Activated naive CD8-positive, alpha-beta T cell treated with anti-CD3 and anti-CD28 coated beads, Interleukin-2, amount 50 U/mL, for 24 hours (primary cell): Measurements from ENCODE around the gene DPY30.
A peak's percentile ranks its signal among the peaks of the same experiment; 100 is the strongest.

Experiments used
- ATAC-seq: fragments of 150-1000 bp; cut with Tn5 transposase; one replicate; pipeline ENCODE4 v1.10.0; 2021
- DNase-seq: peaks from one replicate; pipeline ENCODE4 v3.0.0; 2021
- H3K27ac Mint-ChIP-seq: one replicate; pipeline ENCODE4 v1.8.0; 2021; ENCODE audit warnings: mild to moderate bottlenecking, mixed read lengths
- H3K27me3 Mint-ChIP-seq: one replicate; pipeline ENCODE4 v1.8.0; 2021; ENCODE audit warnings: mixed read lengths
- H3K36me3 Mint-ChIP-seq: one replicate; pipeline ENCODE4 v1.8.0; 2021; ENCODE audit warnings: low read depth, mixed read lengths
- H3K4me1 Mint-ChIP-seq: one replicate; pipeline ENCODE4 v1.8.0; 2021; ENCODE audit warnings: mixed read lengths
- H3K4me3 Mint-ChIP-seq: one replicate; pipeline ENCODE4 v1.8.0; 2021; ENCODE audit warnings: mild to moderate bottlenecking, moderate library complexity, mixed read lengths
- H3K9me3 Mint-ChIP-seq: one replicate; pipeline ENCODE4 v1.8.0; 2021; ENCODE audit warnings: mixed read lengths

DPY30 gene

GRCh38 chr2:31998731-31999383 is 40.7 kb downstream of the DPY30 start:
- Mint-ChIP-seq H3K4me3 (no peak overlapping the region), H3K27ac (no peak overlapping the region), H3K27me3 (no peaks in the 10 kb centered on the region), H3K4me1 (peaks cover 52% of the 10 kb centered on the region), H3K9me3 (no peaks in the 10 kb centered on the region), H3K36me3 (peaks cover 13% of the 10 kb centered on the region)
- ATAC-seq, result no peak
- DNase-seq, result no peak

- no peak overlapping the region for H3K4me3 Mint-ChIP-seq
These were observed 42.0 kb downstream of the DPY30 start for GRCh38 chr2:31997653-31998052.

GRCh38 chr2:31996571-31997150 is 42.9 kb downstream of the DPY30 start:
- H3K27me3 Mint-ChIP-seq, result no peaks in the 10 kb centered on the region

More at GRCh38 chr2:31997653-31998052, 42.0 kb downstream of the DPY30 start:
- Mint-ChIP-seq H3K9me3 (no peaks in the 10 kb centered on the region), H3K4me1 (peaks cover 56% of the 10 kb centered on the region), H3K27ac (peak overlapping the region; percentile 32), H3K27me3 (no peaks in the 10 kb centered on the region), H3K36me3 (peaks cover 17% of the 10 kb centered on the region)
- no peak for DNase-seq
- no peak for ATAC-seq

DNA sequence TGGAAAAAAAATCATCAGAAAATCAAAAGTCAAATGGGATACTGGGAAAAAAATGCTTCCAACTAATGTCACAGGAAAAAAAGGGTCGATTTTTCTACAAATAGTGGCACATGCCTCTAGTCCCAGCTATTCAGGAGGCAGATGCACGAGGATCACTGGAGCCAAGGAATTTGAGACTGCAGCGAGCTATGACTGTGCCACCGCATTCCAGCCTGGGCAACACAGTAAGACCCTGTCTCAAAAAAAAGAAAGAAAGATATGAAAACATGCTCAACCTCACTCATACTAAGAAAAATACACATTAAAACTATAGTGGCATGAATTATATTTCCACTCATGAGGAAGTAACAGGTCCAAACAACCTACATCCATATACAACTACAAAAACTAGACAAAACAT is 46.7 kb downstream of the DPY30 start:
- Mint-ChIP-seq H3K9me3 (no peaks in the 10 kb centered on the region), H3K27me3 (no peaks in the 10 kb centered on the region), H3K27ac (no peak overlapping the region), H3K4me3 (no peak overlapping the region), H3K36me3 (peaks cover 14% of the 10 kb centered on the region), H3K4me1 (peaks cover 60% of the 10 kb centered on the region)
- DNase-seq (no peak), ATAC-seq (no peak)

More at GRCh38 chr2:31996571-31997150, 42.9 kb downstream of the DPY30 start:
- ATAC-seq (no peak), DNase-seq (no peak)
- peaks cover 17% of the 10 kb centered on the region for H3K36me3 Mint-ChIP-seq
- no peak overlapping the region for H3K4me3 Mint-ChIP-seq
- H3K9me3 Mint-ChIP-seq, result no peaks in the 10 kb centered on the region
- H3K27ac Mint-ChIP-seq, result no peak overlapping the region
- peaks cover 62% of the 10 kb centered on the region for H3K4me1 Mint-ChIP-seq

DNA sequence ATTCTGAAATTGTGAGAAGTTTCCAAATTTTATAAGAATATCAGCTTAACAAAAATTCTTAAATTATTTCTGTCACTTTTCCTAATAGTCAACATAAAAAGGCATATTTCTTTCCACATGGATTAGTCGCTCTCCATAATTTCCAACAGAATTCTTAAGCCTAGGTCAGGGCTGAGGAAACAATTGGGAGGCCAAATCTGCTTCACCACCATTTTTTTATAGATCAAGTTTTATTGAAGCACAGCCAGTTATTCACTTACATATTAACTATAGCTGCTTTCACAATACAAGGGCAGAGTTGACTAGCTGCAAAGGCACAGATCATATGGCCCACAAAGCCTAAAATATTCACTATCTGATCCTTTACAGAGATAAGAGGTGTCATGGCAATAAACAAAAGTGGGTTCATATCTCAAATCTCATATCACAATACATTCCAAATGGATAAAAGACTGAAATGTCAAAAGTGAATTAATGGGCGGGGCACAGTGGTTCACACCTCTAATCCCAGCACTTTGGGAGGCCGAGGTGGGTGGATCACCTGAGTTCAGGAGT is 47.5 kb downstream of the DPY30 start:
- peaks cover 16% of the 10 kb centered on the region for H3K36me3 Mint-ChIP-seq
- no peaks in the 10 kb centered on the region for H3K27me3 Mint-ChIP-seq
- peaks cover 59% of the 10 kb centered on the region for H3K4me1 Mint-ChIP-seq
- DNase-seq, result no peak
- H3K27ac Mint-ChIP-seq, result no peak overlapping the region
- H3K9me3 Mint-ChIP-seq, result no peaks in the 10 kb centered on the region
- no peak for ATAC-seq
- H3K4me3 Mint-ChIP-seq, result no peak overlapping the region

- H3K27me3 Mint-ChIP-seq, result no peaks in the 10 kb centered on the region
- H3K27ac Mint-ChIP-seq, result no peak overlapping the region
- ATAC-seq (no peak), DNase-seq (no peak)
- no peaks in the 10 kb centered on the region for H3K9me3 Mint-ChIP-seq
- H3K4me3 Mint-ChIP-seq, result no peak overlapping the region
- H3K4me1 Mint-ChIP-seq, result peaks cover 48% of the 10 kb centered on the region
- H3K36me3 Mint-ChIP-seq, result peaks cover 12% of the 10 kb centered on the region
These were observed 49.7 kb downstream of the DPY30 start for GRCh38 chr2:31989946-31990345.

DNA sequence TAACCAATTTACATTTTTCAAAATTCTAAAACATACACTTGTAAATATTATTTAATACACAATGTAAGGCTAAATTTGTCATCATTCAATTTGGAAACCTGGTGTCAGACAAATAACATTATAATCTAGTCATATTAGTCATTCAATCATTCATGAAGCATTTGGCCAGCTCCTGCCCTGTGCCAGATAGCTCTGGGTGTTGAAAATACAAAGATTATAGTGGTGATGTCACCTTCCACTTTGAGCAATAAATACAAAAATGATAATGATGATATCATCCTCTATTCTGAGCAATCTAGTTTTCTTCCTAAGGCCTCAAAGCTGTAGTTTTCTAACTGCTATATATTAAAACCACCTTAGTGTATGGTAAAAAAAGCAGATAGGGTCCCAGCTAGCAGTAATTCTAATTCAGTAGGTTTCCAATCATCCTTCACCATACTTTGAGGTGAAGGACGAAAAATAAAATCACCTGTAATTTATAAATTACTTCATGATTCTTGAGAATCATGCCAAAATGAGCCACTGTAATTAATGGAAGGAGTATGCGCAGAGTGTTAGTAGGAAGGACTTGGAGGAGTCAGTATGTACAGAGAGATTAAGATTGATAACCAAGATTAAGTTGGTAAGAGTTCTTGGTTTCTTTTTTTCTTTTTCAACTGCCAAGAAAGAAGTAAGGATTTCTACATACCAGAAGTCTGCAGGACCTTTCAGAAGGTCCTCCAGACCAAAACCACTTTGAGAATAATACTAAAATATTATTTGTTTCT is 52.0 kb downstream of the DPY30 start:
- Mint-ChIP-seq H3K9me3 (no peaks in the 10 kb centered on the region), H3K4me3 (no peak overlapping the region), H3K27me3 (no peaks in the 10 kb centered on the region), H3K36me3 (peaks cover 15% of the 10 kb centered on the region), H3K27ac (peak overlapping the region; percentile 52), H3K4me1 (peaks cover 39% of the 10 kb centered on the region)
- DNase-seq (no peak), ATAC-seq (peak; percentile 57)

DNA sequence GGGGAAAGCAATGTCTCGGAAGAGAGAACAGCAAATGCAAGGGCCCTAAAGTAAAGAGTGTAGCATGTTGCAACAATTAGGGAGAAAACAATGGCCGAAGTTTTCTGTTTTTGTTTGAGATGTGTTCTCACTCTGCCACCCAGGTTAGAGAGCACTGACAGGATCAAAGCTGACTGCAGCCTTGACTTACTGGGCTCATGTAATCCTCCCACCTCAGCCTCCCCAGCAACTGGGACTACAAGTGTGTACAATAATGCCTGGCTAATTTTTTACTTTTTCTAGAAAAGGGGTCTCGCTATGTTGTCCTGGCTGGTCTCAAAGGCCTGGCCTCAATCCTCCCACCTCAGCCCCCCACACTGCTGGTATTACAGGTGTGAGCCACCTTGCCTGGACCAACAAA is 52.7 kb downstream of the DPY30 start:
- Mint-ChIP-seq H3K4me1 (peaks cover 35% of the 10 kb centered on the region), H3K4me3 (no peak overlapping the region), H3K27me3 (no peaks in the 10 kb centered on the region), H3K27ac (no peak overlapping the region), H3K9me3 (no peaks in the 10 kb centered on the region), H3K36me3 (peaks cover 15% of the 10 kb centered on the region)
- no peak for ATAC-seq
- DNase-seq, result no peak

DNA sequence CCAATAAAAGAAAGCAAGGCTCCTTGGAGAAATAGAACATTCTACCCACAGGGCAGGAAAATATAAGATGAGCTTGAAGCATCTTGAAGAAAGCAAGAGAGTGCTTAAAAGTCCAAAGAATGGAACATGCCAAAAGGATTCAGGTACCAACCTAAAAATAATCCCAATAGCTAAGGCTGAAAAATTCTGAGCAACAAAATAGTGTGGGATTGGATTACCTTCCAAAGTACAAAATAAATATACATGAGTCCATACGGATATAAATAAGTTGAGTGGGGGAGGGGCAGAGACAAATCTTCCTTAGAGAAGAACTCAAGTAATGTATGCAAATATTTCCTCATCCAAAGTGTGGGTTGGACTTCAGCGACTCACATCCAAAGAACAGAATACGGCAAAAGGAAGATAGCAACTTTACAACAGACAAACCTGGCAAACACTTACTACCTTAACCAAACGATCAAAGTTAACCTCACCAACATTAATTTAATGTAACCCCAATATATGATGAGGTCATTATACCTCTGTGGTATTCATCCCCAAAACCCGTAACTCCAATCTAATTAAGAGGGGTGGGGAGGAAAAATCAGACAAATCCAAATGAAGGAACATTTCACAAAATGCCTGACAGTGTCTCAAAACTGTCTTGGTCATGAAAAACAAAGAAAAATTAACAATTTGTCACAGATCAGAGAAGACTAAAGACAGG is 55.7 kb downstream of the DPY30 start:
- Mint-ChIP-seq H3K9me3 (no peaks in the 10 kb centered on the region), H3K27me3 (no peaks in the 10 kb centered on the region), H3K4me3 (no peak overlapping the region), H3K27ac (no peak overlapping the region), H3K36me3 (peaks cover 12% of the 10 kb centered on the region), H3K4me1 (peaks cover 38% of the 10 kb centered on the region)
- ATAC-seq (no peak), DNase-seq (no peak)

DNA sequence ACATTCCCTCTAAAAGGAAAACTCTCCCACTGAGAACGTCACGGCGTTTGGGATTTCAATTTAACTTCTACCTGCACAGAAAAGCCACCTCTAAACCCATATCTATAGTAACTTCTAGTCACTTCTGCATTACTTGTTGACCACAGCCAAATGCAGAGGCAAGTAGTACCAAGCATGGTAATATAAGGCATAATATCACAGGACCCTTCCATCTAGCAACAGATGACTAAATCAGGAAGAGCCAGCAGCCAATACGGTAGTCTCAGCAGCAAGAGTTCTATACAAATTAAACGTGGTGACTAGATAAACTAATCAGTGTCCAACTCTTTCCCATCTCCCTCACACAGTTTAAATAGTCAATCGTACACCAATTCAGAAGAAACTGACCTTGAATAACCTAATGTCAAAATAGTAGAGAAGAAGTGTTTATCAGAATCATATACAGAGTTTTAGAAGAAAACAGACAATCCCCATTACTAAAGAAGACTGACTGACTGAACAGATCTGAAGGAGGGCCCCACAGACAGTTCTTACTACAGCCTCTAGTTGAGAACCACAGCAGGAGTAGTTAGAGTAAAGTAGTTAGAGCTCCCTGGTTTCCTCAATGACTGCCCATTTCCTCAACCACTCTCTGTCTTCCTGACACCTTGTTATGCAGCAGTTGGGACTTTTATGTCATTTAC is 58.8 kb downstream of the DPY30 start:
- Mint-ChIP-seq H3K4me1 (peaks cover 27% of the 10 kb centered on the region), H3K4me3 (no peak overlapping the region), H3K9me3 (no peaks in the 10 kb centered on the region)

DNA sequence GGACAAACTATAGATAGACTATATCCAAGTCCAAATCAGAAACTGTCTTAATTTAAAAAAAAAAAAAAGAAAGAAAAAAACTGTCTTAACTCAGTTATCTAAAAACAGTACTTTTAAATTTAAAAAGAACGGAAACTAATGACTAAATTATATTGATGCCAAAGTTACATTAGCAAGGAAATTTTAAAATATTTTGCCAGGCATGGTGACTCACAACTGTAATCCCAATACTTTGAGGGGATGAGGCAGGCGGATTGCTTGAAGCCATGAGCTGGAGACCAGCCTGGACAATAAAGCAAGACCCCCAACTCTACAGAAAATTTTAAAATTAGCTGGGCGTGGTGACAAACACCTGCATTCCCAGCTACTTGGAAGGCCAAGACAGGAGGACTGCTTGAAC is 59.6 kb downstream of the DPY30 start:
- ATAC-seq (no peak), DNase-seq (no peak)
- H3K4me3 Mint-ChIP-seq, result no peak overlapping the region
- peaks cover 31% of the 10 kb centered on the region for H3K4me1 Mint-ChIP-seq
- no peak overlapping the region for H3K27ac Mint-ChIP-seq
- H3K27me3 Mint-ChIP-seq, result no peaks in the 10 kb centered on the region
- no peaks in the 10 kb centered on the region for H3K9me3 Mint-ChIP-seq
- H3K36me3 Mint-ChIP-seq, result peaks cover 14% of the 10 kb centered on the region

More for the DNA sequence above, 58.8 kb downstream of the DPY30 start:
- H3K27me3 Mint-ChIP-seq, result no peaks in the 10 kb centered on the region
- H3K36me3 Mint-ChIP-seq, result peaks cover 14% of the 10 kb centered on the region
- peak overlapping the region; percentile 1 for H3K27ac Mint-ChIP-seq
- DNase-seq (no peak), ATAC-seq (peak; percentile 81)

- H3K4me1 Mint-ChIP-seq, result peaks cover 38% of the 10 kb centered on the region
- H3K9me3 Mint-ChIP-seq, result no peaks in the 10 kb centered on the region
- no peak for ATAC-seq
- H3K36me3 Mint-ChIP-seq, result peaks cover 12% of the 10 kb centered on the region
- no peak for DNase-seq
- H3K4me3 Mint-ChIP-seq, result no peak overlapping the region
- no peaks in the 10 kb centered on the region for H3K27me3 Mint-ChIP-seq
- H3K27ac Mint-ChIP-seq, result no peak overlapping the region
These were observed 60.6 kb downstream of the DPY30 start for GRCh38 chr2:31979018-31979417.

- no peak overlapping the region for H3K4me3 Mint-ChIP-seq
- peaks cover 42% of the 10 kb centered on the region for H3K4me1 Mint-ChIP-seq
- H3K9me3 Mint-ChIP-seq, result no peaks in the 10 kb centered on the region
- H3K27me3 Mint-ChIP-seq, result no peaks in the 10 kb centered on the region
- DNase-seq (no peak), ATAC-seq (no peak)
- H3K27ac Mint-ChIP-seq, result no peak overlapping the region
- H3K36me3 Mint-ChIP-seq, result peaks cover 8% of the 10 kb centered on the region
These were observed 61.2 kb downstream of the DPY30 start for GRCh38 chr2:31978436-31978835.
